Peyer's patch (tissue), 4 donors: ENCODE results near the gene ARHGAP18.

ENCODE experiments used
- POLR2A ChIP-seq, 2 donors: fragments of 450-650 bp; IDR thresholded peaks; one replicate each; pipeline ENCODE4 v1.5.1; 2017; ENCODE audit warnings: antibody characterized with exemption in 2 of 2, mild to moderate bottlenecking in 2 of 2, moderate library complexity in 2 of 2
- TF ChIP-seq, protein P1 (sequence below), 6 experiments: fragments of 450-650 bp in 4 of 6; fragments of 200-600 bp in 2 of 6; sonication (generic) in 1 of 6; IDR thresholded peaks; one replicate each; pipeline ENCODE4 v1.5.1; 2017 to 2019; ENCODE audit warnings: antibody characterized with exemption in 6 of 6, mild to moderate bottlenecking in 3 of 6, moderate library complexity in 1 of 6

DNA sequence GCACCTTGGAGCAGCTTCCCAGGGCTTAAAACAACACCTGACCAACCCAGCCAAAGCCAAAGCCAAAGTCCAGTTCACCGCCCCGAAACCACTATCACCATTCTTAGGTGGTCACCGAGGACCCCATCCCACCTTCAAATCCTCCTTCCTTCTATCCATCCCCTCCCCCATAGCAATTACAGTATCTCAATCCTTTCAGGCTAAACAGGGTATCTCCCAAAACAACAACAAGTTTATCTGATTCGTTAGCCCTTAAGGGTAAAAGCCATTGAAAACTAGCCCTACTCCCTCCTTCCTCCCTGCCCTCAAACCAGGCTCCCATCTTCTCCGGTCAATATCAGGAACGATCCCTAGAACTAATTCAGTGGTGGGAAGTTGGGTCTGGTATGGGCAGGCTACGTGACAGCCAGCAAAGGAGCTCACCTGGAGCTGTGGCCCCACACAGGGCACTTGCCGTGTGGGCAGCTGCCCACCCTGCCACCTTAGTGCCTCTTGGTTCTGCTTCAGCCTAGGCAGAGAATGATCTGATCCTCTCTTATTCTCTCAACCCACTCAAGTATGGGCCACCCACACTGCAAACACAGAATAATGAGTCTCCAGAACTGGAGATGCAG, 2.0 kb downstream of the ARHGAP18 start:
- TF ChIP-seq, protein P1, sequence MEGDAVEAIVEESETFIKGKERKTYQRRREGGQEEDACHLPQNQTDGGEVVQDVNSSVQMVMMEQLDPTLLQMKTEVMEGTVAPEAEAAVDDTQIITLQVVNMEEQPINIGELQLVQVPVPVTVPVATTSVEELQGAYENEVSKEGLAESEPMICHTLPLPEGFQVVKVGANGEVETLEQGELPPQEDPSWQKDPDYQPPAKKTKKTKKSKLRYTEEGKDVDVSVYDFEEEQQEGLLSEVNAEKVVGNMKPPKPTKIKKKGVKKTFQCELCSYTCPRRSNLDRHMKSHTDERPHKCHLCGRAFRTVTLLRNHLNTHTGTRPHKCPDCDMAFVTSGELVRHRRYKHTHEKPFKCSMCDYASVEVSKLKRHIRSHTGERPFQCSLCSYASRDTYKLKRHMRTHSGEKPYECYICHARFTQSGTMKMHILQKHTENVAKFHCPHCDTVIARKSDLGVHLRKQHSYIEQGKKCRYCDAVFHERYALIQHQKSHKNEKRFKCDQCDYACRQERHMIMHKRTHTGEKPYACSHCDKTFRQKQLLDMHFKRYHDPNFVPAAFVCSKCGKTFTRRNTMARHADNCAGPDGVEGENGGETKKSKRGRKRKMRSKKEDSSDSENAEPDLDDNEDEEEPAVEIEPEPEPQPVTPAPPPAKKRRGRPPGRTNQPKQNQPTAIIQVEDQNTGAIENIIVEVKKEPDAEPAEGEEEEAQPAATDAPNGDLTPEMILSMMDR (IDR thresholded peaks at IDR 0.05), result no peak
- TF ChIP-seq POLR2A (IDR thresholded peaks at IDR 0.05), result no peak
